ES-I3 (cell line): ENCODE data around the gene MYO9A.
"Not testable (repeated sequence)": the region's sequence is repeated elsewhere in the genome, so short reads cannot be mapped to it uniquely, and the experiment has no call there.

Experiments used
- H3K36me3 ChIP-seq: 2 replicates; pipeline ENCODE4 v1.6.1; 2013; ENCODE audit warnings: mild to moderate bottlenecking, low read length, control low read depth, moderate library complexity; ENCODE audit not compliant: insufficient read depth
- H3K4me1 ChIP-seq: 2 replicates; pipeline ENCODE4 v1.6.1; 2013; ENCODE audit warnings: mild to moderate bottlenecking, control low read depth, low read length; ENCODE audit not compliant: insufficient read depth
- H3K9ac ChIP-seq: 2 replicates; pipeline ENCODE4 v1.6.1; 2013; ENCODE audit warnings: low read depth, mild to moderate bottlenecking, low read length, moderate library complexity
- H3K9me3 ChIP-seq: 2 replicates; pipeline ENCODE4 v1.6.1; 2013; ENCODE audit warnings: mild to moderate bottlenecking, low read length, moderate library complexity; ENCODE audit not compliant: control insufficient read depth, insufficient read depth

Gene MYO9A

DNA sequence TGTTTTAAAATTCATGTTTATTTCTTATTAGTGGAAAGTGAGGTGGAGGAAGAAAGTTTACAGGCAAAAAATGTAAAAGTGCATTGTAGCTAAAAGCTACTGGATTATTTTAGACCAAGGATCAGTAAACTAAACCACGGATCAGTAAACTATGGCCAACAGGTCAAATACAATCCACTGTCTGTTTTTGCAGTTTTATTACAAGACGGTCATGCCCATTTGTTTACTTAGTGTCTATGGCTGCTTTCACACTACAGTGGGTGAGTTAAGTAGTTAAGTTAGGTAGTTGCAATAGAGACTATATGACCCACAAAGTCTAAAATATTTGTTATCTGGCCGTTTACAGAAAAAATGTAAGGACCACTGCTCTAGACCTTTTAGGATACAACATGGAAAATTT lies 225.6 kb downstream of the MYO9A start:
- H3K36me3 ChIP-seq = peaks cover 3% of the 10 kb centered on the region; the same call in 1 of the 2 replicates
- no peaks in the 10 kb centered on the region for H3K9me3 ChIP-seq
- H3K4me1 ChIP-seq = no peaks in the 10 kb centered on the region
- H3K9ac ChIP-seq = no peak overlapping the region

DNA sequence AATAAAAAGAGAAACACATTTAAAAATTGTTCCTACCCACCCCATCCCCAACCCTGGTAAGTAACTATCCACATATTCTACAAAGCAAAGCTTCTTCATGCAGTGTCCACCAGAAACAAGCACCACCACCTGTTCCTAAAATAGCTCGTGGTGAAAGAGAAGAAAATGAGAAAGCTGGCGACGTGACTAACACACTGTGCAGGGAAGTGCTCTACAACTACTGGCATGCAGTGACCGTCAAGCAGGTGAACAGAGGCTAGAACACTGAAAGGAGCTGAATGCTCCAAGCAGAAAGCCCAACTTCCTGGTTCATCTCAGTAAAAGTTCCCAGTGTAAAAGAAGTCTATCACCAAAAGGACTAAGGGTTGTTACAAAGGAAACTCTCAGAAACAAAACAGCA lies 226.9 kb downstream of the MYO9A start:
- Histone ChIP-seq H3K36me3 (peaks cover 3% of the 10 kb centered on the region; the same call in 1 of the 2 replicates), H3K9ac (no peak overlapping the region), H3K4me1 (no peaks in the 10 kb centered on the region), H3K9me3 (no peaks in the 10 kb centered on the region)

DNA sequence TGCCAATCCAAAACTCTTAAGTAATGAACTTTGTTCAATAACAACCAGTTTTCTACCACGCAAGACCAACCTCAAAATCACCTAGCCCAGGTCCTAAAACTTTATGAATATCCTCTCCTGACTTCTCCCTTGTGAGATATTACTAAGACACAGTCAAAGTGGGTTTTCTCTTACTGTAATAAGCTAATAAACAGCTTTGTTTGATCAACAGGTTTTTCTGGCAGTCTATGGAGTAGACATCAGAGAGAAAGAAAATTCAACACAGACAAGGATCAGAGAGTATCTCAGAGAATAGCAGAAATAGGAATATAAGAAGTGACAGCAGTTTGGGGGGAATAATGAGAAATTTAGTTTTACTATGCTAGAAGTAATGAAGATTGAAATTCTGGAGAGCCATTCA lies 228.0 kb downstream of the MYO9A start:
- peaks cover 7% of the 10 kb centered on the region for H3K4me1 ChIP-seq
- no peak overlapping the region for H3K9ac ChIP-seq
- H3K36me3 ChIP-seq = peaks cover 3% of the 10 kb centered on the region; the same call in 1 of the 2 replicates
- H3K9me3 ChIP-seq = no peaks in the 10 kb centered on the region

DNA sequence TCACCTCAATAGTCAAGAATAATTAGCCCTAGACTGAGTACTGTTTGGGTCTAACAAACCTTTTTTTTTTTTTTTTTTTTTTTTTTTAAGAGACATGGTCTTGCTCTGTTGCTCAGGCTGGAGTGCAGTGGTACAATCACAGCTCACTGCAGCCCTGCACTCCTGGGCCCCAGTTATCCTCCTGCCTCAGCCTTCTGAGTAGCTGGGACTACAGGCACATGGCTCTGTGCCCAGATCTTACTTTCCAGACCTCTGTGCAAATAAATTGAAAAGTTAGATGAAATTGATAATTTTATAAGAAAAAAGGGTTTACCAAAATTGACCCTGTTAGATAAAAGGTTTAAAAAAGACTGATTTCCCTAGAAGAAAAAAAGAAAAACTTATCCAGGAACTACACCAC lies 228.6 kb downstream of the MYO9A start:
- H3K36me3 ChIP-seq = peaks cover 3% of the 10 kb centered on the region; the same call in 1 of the 2 replicates

DNA sequence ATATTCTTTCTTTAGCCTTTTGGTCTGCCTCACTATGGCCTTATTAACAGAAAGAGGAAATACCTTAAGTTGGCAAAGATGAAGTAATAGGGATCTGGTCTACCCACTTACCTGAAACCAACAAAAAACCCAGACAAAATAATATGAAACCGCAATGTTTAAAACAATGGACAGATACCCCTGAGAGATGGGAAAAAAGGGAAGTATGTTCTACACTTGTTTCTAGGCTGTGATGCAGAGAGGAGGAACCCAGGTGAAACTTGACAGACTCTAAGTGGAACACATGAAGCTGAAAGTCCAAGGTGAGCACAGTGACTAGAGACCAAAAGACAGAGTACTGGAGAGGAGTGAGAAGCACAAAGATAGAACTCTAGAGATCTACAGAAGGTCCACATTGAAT lies 229.2 kb downstream of the MYO9A start:
- H3K4me1 ChIP-seq = peaks cover 7% of the 10 kb centered on the region
- H3K36me3 ChIP-seq = peaks cover 3% of the 10 kb centered on the region; the same call in 1 of the 2 replicates

More for the DNA sequence above, 228.6 kb downstream of the MYO9A start:
- Histone ChIP-seq H3K9ac (no peak overlapping the region), H3K9me3 (no peaks in the 10 kb centered on the region), H3K4me1 (peaks cover 7% of the 10 kb centered on the region)

DNA sequence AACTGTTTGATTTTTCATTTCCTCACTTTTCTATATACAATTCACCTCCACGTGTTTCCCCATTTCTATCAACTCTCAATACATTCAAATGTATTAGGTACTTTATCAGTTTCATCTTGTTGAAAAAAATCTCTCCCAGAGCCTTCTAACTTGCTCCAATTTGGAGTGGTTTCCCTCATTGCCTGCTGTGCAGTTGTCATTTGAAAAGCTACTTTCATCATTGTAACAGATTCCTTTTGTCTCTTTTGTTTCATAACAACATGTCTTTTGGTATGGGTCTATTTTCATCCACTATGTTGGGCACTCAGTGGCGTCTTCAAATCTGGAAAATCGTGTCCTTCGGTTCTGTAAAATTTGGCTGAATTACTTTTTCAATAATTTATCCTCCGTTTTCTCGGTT lies 232.6 kb downstream of the MYO9A start:
- Histone ChIP-seq H3K9ac (no peak overlapping the region), H3K4me1 (peaks cover 7% of the 10 kb centered on the region), H3K36me3 (no peaks in the 10 kb centered on the region), H3K9me3 (no peaks in the 10 kb centered on the region)

More for the DNA sequence above, 229.2 kb downstream of the MYO9A start:
- Histone ChIP-seq H3K9ac (no peak overlapping the region), H3K9me3 (no peaks in the 10 kb centered on the region)

GRCh38 chr15:71883447-71883846 lies 234.5 kb downstream of the MYO9A start:
- H3K9me3 ChIP-seq = no peaks in the 10 kb centered on the region
- no peaks in the 10 kb centered on the region for H3K36me3 ChIP-seq
- peaks cover 7% of the 10 kb centered on the region for H3K4me1 ChIP-seq
- H3K9ac ChIP-seq = no peak overlapping the region

- Histone ChIP-seq H3K4me1 (peaks cover under 1% of the 10 kb centered on the region; the same call in 1 of the 2 replicates), H3K36me3 (no peaks in the 10 kb centered on the region), H3K9me3 (no peaks in the 10 kb centered on the region), H3K9ac (no peak overlapping the region)
These were observed 237.7 kb downstream of the MYO9A start for GRCh38 chr15:71880276-71880675.

DNA sequence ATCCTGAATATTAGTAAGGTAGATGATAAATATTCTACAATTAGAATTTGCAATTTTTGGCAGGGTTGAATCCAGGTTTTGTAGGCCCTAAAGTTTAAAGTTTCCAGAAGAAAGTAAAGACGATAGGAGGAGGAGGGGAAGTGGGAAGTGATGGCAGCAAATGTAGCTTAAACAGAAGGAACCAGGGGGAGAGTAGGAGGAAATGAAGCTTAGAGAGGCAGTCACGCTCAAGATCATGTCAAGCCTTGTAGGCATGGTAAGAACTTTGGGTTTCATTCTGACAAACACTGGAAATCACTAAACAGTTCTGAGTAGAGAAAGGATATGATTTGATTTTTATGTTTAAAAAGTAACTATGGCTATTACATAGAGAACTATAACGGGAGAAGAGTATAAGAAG lies 243.7 kb downstream of the MYO9A start:
- Histone ChIP-seq H3K9me3 (no peaks in the 10 kb centered on the region; the same call in 1 of the 2 replicates), H3K4me1 (no peaks in the 10 kb centered on the region), H3K36me3 (no peaks in the 10 kb centered on the region), H3K9ac (no peak overlapping the region)

- not testable (repeated sequence) for H3K9ac ChIP-seq, H3K4me1 ChIP-seq, H3K9me3 ChIP-seq, H3K36me3 ChIP-seq
These were observed 259.7 kb downstream of the MYO9A start for GRCh38 chr15:71858232-71858631.

DNA sequence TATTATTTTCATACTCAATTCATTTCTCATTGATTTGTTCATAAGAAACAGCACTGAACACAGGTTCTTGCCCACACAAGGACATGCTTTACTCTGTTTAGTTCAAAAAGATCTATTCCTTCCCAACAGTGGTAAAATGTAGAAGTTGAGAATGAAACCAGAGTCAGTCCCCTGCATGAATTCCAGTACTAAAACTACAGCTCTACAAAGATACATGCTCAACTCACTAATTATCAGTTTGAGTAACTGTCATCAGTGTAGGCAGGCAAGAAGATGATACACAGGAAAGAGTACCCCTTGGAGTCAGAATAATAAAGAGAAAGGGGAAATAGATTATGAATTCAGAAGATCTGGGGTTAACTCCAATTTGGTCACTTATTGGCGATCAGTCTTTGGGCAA lies 264.4 kb downstream of the MYO9A start:
- Histone ChIP-seq H3K9me3 (no peaks in the 10 kb centered on the region), H3K9ac (no peak overlapping the region), H3K36me3 (peaks cover 4% of the 10 kb centered on the region; the same call in 1 of the 2 replicates), H3K4me1 (no peaks in the 10 kb centered on the region)

- Histone ChIP-seq H3K36me3 (peaks cover 4% of the 10 kb centered on the region; the same call in 1 of the 2 replicates), H3K4me1 (no peaks in the 10 kb centered on the region), H3K9ac (no peak overlapping the region), H3K9me3 (no peaks in the 10 kb centered on the region)
These were observed 273.0 kb downstream of the MYO9A start for GRCh38 chr15:71844916-71845315.

- Histone ChIP-seq H3K9ac (no peak overlapping the region), H3K9me3 (no peaks in the 10 kb centered on the region), H3K36me3 (no peaks in the 10 kb centered on the region), H3K4me1 (no peaks in the 10 kb centered on the region)
These were observed 276.4 kb downstream of the MYO9A start for GRCh38 chr15:71841563-71841962.

DNA sequence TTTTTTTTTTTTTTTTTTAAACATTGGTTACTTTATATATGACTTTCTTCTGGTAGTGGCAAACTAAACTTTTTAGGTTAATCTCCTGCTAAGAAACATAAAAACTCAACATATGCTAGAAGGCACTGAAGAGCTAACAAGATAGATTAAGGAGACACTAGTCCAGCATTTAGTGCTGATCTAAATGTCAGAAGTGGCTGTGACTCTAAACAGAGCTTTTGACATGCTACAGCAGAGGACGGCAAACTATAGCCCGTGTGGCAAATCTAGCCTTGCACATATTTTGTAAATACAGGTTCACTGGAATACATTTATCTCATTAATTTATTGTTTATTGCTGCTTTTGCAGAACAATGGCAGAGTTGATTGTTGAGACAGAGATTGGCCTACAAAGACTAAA lies 287.0 kb downstream of the MYO9A start:
- Histone ChIP-seq H3K9ac (no peak overlapping the region), H3K36me3 (0 out of 2 replicates have a peak, but pooled peaks cover 4% of the 10 kb centered on the region)

DNA sequence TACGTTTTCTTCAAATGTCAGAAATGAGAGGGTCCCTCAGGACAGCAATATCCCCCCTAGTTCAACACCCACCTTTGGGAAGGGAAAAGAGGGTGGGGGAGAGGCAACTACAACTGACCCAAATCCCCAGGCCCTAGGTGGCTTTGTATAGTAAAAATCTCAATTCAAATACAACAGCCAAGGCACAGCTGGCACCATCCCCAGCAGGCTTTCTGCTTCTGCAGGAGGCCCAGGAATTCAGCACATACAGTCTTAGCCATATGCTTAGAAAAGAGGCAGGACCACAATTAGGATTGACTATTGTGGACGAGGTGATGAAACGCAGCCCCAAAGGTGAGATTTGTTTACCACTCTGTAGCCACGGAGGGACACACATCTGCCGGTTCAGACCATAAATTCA lies 291.8 kb downstream of the MYO9A start:
- H3K9ac ChIP-seq = no peak overlapping the region
- H3K4me1 ChIP-seq = peaks cover 3% of the 10 kb centered on the region; the same call in 1 of the 2 replicates
- peaks cover 10% of the 10 kb centered on the region; the same call in 1 of the 2 replicates for H3K36me3 ChIP-seq
- H3K9me3 ChIP-seq = peaks cover 7% of the 10 kb centered on the region

More for the DNA sequence above, 287.0 kb downstream of the MYO9A start:
- Histone ChIP-seq H3K9me3 (no peaks in the 10 kb centered on the region), H3K4me1 (peaks cover 3% of the 10 kb centered on the region; the same call in 1 of the 2 replicates)
